Activated CD4-positive, CD25-positive, alpha-beta regulatory T cell (primary cell): Measurements from ENCODE around the gene DOK3.
A peak's percentile ranks its signal among the peaks of the same experiment; 100 is the strongest.
"Not testable (repeated sequence)": the region's sequence is repeated elsewhere in the genome, so short reads cannot be mapped to it uniquely, and the experiment has no call there.

Experiments used
- DNase-seq, 4 experiments: peaks; one replicate each; lab custom pipeline; 2025; lab: John Stamatoyannopoulos, UW

The DOK3 gene

GRCh38 chr5:177534433-177534832, 24.8 kb upstream of the DOK3 start:
- not testable (repeated sequence) for DNase-seq

GRCh38 chr5:177531209-177531940, 21.7 kb upstream of the DOK3 start:
- DNase-seq = no peak

DNA sequence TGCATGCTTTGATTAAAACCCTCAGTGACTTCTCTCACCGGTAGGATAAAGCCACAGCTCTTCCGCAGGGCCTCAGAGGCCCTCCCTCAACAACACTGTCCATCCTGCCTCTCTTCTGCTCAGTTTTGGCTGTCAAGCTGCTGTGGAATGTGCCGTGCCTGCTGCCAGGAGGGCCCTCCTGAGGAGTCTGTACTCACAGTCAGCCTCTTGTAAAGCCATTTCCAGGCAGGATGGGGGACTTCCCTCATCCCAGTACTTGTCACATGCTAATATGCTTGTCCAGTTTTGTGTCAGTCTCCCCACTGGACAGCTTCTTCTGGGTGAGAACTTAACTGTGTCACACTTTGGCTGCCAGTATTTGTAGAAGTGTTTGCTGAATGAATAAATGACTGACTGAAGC, 21.0 kb upstream of the DOK3 start:
- DNase-seq = no peak

- no peak for DNase-seq
Measured at GRCh38 chr5:177529247-177530203, 19.9 kb upstream of the DOK3 start.

DNA sequence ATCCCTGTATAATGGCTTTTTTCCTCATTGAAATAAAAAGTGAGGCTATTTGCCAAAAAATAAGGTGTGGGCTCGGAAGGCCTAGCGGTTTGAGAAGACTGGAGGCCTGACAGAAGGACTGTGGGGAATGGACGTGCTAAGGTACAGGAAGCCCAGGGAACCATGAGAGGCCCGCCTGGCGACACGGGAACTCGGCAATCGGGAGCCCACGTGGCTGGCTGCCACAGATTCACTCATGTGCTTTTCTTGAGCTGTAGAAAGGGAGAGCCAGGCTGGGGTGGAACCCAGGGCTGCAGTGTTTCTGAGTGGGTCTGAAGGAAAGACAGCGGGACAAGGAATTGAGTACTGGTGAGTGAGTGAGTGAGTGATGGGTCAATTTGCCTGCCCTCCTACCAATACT, 19.0 kb upstream of the DOK3 start:
- no peak for DNase-seq

DNA sequence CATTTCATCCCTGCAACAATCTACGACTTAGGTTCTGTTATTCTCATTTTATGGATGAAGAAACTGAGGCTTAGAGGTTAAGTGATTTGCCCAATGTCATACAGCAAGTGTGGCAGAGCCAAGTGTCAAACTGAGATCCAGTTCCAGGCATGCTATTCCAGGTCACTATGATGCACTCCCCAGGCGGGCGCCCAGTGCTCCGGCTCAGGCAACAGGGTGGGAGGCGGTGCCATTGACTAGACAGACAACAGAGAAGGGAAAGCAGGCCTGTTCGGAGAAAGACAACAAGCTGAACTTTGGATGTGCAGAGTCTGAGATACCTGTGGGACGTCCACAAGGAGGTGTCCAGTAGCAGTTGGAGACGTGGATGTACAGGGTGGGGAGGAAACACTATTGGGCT, 18.0 kb upstream of the DOK3 start:
- no peak for DNase-seq

DNA sequence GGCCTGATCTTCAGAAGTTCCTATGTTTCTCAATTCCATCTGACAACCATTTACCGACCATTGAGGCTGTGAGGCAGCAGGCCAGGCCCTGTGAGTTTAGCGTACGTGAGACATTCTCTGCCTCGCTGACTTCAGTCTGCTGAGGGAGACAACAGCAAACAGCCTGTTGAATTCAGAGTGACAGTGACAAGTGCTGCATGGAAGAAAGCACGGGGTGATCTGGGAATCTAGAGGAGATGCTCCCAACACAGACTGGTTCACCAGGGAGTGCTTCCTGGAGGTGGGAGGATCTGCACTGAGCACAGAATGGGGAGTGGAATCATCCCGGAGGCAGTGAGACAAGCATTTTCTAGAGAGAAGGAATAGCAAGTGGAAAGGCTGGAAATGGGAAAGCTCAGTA, 17.2 kb upstream of the DOK3 start:
- no peak for DNase-seq

- no peak for DNase-seq
Measured at GRCh38 chr5:177526191-177526590, 16.6 kb upstream of the DOK3 start.

- no peak for DNase-seq
Measured at GRCh38 chr5:177524941-177525655, 15.5 kb upstream of the DOK3 start.

DNA sequence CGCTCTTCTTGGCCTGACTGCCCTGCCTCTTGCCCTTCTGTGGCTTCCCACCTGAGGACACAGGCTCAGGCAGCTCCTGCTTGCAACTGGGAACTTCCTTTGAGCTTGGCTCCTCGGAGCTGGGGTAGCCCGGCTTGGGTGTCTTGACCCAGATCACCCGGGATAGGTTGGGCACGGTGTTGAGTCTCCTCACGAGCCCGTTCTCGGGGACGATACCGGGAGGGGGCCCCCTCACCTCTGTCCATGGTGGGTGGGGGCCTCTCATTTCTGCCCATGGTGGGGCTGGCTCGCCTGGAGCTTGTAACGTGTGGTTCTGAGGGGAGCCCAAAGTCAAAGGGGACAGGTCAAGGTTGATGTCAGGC, 14.9 kb upstream of the DOK3 start:
- no peak for DNase-seq

GRCh38 chr5:177523711-177524538, 14.3 kb upstream of the DOK3 start:
- DNase-seq = no peak

GRCh38 chr5:177520916-177521513, 11.4 kb upstream of the DOK3 start:
- no peak for DNase-seq

- no peak for DNase-seq
Measured at GRCh38 chr5:177520271-177520670, 10.6 kb upstream of the DOK3 start.

DNA sequence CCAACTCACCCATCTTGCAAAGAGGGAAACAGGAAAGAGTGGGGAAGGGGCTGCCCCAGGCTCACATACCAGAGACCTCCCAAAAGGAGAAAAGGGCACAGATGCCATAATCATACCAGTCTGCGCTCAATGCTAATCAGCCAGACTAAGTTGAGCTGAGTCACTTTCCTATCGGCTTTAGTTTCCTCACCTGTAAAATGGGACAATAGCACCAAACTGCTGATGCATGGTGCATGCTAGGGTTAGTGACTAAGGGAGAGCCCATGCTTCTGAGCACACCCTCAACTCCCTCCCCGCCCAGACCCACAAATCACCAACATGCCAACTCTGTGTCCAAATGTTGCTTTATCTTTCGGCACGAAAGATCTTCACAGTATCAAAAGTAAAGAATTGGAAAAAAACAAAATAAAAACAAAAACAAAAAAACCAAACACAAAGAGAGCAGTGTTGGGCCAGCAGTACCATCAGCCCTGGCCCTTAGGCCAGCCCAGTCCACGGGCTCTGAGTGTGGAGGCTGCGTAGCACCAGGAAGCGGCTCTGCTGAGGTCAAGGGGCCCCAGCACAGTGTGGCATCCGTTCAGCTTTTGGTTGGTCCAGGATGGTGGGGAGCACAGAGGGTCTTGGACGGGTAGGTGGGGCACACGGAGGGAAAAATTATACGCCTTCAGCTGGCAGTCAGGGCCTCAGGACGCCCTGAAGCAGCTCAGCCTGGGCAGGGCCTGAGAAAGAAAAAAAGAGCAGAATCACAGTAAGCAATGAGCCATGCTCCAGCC, 10.0 kb upstream of the DOK3 start:
- DNase-seq = no peak

GRCh38 chr5:177516601-177517568, 7.3 kb upstream of the DOK3 start, which contains the start of gene DDX41:
TSS of gene DDX41 (minus strand) at chr5:177516961. CDS start at chr5:177516945, 16 bp downstream.
- DNase-seq = peak; percentile 85 to 89 (median 87)

- DNase-seq = no peak
Measured at GRCh38 chr5:177515580-177515979, 6.0 kb upstream of the DOK3 start.

DNA sequence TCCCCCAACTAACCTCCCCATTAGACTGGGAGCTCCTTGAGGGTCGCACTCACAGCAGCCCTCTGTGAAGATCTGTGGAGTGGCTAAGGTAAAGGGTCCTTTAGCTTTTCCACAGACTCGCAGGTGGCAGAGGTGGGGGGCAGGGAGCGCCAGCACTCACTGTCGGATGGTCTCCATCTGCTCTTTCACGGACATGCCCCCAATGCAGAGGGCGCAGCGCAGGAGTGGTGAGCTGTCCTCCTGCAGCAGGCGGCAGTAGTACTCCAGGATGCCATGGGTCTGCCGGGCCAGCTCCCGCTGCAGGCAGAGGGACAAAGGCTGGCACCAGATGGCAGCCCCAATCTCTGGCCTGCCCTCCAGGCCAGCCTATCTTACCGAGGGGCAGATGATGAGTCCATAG, 4.9 kb upstream of the DOK3 start:
- DNase-seq = no peak

DNA sequence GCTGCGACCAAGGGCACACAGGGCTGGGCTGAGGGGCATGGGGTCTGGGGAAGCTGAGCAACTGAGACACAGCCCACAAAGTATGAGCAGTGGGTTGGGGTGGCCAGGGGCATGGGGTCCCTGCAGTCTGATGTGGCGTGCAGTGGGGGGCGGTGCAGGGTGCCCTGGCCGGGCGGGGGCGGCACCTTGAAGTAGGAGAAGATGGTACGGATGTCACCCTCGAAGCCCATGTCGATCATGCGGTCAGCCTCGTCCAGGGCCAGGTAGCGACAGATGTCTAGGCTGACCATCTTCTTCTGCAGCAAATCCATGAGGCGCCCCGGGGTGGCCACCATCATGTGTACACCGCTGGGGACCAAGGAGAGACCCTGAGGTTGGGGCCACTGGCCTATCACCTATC, 3.9 kb upstream of the DOK3 start:
- DNase-seq = no peak

DNA sequence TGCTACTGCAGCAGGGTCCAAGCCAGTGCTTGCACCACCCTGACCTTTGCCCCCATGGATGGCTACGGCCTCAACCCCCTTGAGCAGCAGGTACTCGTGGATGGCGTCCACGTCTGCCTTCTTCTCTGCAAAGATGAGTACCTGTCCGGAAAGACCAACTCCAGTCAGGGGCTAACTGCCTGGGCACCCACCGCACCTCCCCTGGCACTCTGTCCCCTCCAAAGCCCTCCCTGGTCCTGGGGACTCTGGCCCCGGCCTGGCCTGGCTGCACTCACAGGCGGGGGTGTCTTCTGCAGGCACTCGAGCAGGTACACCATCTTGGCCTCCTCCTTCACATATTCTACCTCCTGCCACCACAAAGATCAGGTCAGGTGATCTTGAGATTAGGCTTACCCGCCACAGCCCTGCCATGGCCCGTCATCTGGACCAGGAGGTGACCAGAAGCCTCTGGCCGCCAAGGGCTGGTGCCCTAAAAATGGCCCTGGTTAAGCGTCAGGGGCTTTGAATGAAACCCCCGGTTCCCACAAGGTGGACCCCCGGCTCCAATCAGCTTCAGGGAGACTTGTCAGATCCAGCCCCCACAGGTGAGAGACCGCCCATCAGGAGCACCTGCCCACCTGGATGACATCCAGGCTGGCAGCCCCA, 3.2 kb upstream of the DOK3 start:
- no peak for DNase-seq
